Panc1 (cell line): Measurements from ENCODE around the gene FXYD3. TPM values are rescaled to one million over a fixed set of nuclear protein-coding genes. Genes with fewer than 3 reads are reported as not detected.

Experiments
- ATAC-seq: fragments of 200-7000 bp; cut with Tn5 transposase; 2 replicates; pipeline ENCODE4 v1.9.1; 2020; ENCODE audit warnings: mild to moderate bottlenecking, moderate library complexity
- BruUV-seq: library from RNA; stranded (reverse); fragments of 400-500 nt; replicated peaks from 2 replicates; lab custom pipeline; 2021; lab: Mats Ljungman, UMichigan
- CTCF ChIA-PET: fragments of 300-600 bp; sonication (Branson Sonifier 250); formaldehyde crosslinking; loops from one replicate; lab custom pipeline; 2022; ENCODE audit warnings: antibody characterized with exemption; lab: Charles Lee
- POLR2A ChIA-PET: fragments of 300-600 bp; sonication (Branson Sonifier 250); formaldehyde crosslinking; loops from one replicate; lab custom pipeline; 2022; ENCODE audit warnings: antibody characterized with exemption; lab: Charles Lee
- DNase-seq: peaks from one replicate; pipeline ENCODE4 v3.0.0-alpha.2; 2010; ENCODE audit warnings: low read depth, low spot score
- H3K27ac ChIP-seq: 2 replicates; pipeline ENCODE4 v1.5.1; 2011; ENCODE audit warnings: mild to moderate bottlenecking, low read length, inconsistent platforms
- H3K27me3 ChIP-seq: fragments of 200-500 bp; sonication (Bioruptor generic); 2 replicates; pipeline ENCODE4 v1.6.0; 2014; ENCODE audit warnings: low read length, inconsistent platforms; ENCODE audit not compliant: control insufficient read depth, insufficient read depth
- H3K36me3 ChIP-seq: fragments of 200-500 bp; sonication (Bioruptor generic); 2 replicates; pipeline ENCODE4 v1.5.1; 2014; ENCODE audit warnings: inconsistent platforms, mild to moderate bottlenecking, low read length, moderate library complexity; ENCODE audit not compliant: control insufficient read depth, insufficient read depth
- H3K4me1 ChIP-seq: 2 replicates; pipeline ENCODE4 v1.5.1; 2011; ENCODE audit warnings: inconsistent platforms, mild to moderate bottlenecking, low read length, moderate library complexity; ENCODE audit not compliant: control insufficient read depth, insufficient read depth
- H3K4me3 ChIP-seq, 2 experiments: 2 replicates each; pipeline ENCODE4 v1.5.1; 2011 to 2012; ENCODE audit warnings: low read depth in 2 of 2, low read length in 2 of 2, mild to moderate bottlenecking in 2 of 2, inconsistent platforms in 1 of 2, moderate library complexity in 1 of 2
- H3K9me3 ChIP-seq: fragments of 200-500 bp; sonication (Bioruptor generic); 2 replicates; pipeline ENCODE4 v1.5.1; 2014; ENCODE audit warnings: low read depth, mild to moderate bottlenecking, inconsistent platforms, low read length, moderate library complexity; ENCODE audit not compliant: control insufficient read depth, insufficient read depth
- POLR2AphosphoS5 ChIP-seq: IDR thresholded peaks from 2 replicates; pipeline ENCODE4 v1.6.1; 2012; ENCODE audit warnings: mild to moderate bottlenecking, low read depth, low read length, moderate library complexity
- SIN3A ChIP-seq: IDR thresholded peaks from 2 replicates; pipeline ENCODE4 v1.6.1; 2012; ENCODE audit warnings: low read depth, mild to moderate bottlenecking, low read length, moderate library complexity, borderline replicate concordance; ENCODE audit not compliant: insufficient read depth
- TCF7L2 ChIP-seq: IDR thresholded peaks from 2 replicates; pipeline ENCODE4 v1.6.1; 2011; ENCODE audit warnings: mild to moderate bottlenecking, low read depth, low read length, inconsistent platforms
- in situ Hi-C: cut with HindIII; loops from 2 replicates; pipeline ENCODE4 v1.10.0; 2016; ENCODE audit warnings: low sequenced_read_pairs, low pct_unique_long_range_greater_than_20kb
- intact Hi-C: fragments of 100-400 bp; cut with micrococcal nuclease; formaldehyde crosslinking; loops from one replicate; pipeline ENCODE4 v1.10.0; 2022; ENCODE audit not compliant: unreplicated experiment
- total RNA-seq: library from RNA; stranded (reverse); gene quantifications from one replicate; pipeline ENCODE4 v1.2.1, GENCODE V29; 2021; ENCODE audit not compliant: unreplicated experiment
- TF ChIP-seq, protein P1 (sequence below): fragments of 450-650 bp; IDR thresholded peaks from 2 replicates; pipeline ENCODE4 v1.5.1; 2017; ENCODE audit warnings: mild to moderate bottlenecking
- TF ChIP-seq, protein P2 (sequence below), 2 experiments: IDR thresholded peaks; 2 replicates each; pipeline ENCODE4 v1.6.1; 2011 to 2012; ENCODE audit warnings: low read depth in 2 of 2, control low read depth in 1 of 2, low read length in 1 of 2, mild to moderate bottlenecking in 1 of 2, moderate library complexity in 1 of 2; ENCODE audit not compliant: insufficient read depth in 1 of 2

FXYD3 gene
- total RNA-seq, 1 experiment from 2014 or later, result not detected

DNA sequence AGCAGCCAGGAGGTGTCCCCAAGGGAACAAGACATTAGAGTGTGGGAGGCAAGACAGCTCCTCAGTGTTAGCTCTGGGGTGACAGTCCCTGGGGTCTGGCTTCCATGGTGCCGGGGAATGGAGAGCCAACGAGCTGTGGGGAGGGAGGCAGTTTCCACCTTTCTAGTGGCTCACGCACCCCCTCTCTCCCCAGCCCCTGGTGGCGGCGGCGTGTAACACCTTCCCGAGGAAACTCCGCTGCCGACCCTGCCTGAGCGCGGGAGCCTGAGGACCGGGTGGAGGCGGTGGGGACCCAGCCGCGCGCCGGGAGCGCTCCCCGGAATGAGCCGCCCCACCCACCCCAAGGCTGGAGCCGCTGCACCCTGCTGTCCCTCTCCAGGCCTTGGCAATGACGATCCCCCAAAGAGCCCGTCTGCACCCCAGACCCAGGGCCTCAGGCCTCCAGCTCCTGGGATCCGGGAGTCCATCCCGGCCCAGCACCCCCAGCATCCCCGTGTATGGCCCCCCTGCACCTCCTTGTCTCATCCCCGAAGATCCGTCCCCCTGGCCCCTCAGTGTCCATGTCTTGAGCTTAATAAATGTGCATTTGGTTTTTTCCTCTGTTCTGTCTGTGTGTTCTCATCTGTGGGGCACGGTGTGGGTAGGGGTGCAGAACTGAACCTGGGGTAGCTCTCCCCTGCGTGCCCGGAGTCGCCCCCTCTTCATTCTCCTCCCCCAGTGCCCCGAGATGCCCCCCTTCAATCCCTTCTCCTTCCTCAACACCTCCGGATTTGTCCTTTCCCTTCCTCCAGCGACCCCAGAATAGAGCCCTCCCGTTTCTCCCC, 38.3 kb downstream of the FXYD3 start:
- ATAC-seq (peak; percentile 80), DNase-seq (no peak)
- H3K27me3 ChIP-seq, result no peaks in the 10 kb centered on the region
- BruUV-seq, result no TSS peak
- POLR2A ChIA-PET, result interaction anchor here (0.5 kb wide), 1 partner anchor 26 kb away, joined by 4 read pairs; no protein-coding TSS in a partner anchor
- CTCF ChIA-PET, result interaction anchor here (0.6 to 1.6 kb wide), 7 partner anchors 13 to 620 kb away, joined by 5 to 10 read pairs (median 8); no protein-coding TSS in a partner anchor
- H3K27ac ChIP-seq, result peak overlapping the region; percentile 72
- H3K4me1 ChIP-seq, result peaks cover 10% of the 10 kb centered on the region
- TF ChIP-seq, protein P1, sequence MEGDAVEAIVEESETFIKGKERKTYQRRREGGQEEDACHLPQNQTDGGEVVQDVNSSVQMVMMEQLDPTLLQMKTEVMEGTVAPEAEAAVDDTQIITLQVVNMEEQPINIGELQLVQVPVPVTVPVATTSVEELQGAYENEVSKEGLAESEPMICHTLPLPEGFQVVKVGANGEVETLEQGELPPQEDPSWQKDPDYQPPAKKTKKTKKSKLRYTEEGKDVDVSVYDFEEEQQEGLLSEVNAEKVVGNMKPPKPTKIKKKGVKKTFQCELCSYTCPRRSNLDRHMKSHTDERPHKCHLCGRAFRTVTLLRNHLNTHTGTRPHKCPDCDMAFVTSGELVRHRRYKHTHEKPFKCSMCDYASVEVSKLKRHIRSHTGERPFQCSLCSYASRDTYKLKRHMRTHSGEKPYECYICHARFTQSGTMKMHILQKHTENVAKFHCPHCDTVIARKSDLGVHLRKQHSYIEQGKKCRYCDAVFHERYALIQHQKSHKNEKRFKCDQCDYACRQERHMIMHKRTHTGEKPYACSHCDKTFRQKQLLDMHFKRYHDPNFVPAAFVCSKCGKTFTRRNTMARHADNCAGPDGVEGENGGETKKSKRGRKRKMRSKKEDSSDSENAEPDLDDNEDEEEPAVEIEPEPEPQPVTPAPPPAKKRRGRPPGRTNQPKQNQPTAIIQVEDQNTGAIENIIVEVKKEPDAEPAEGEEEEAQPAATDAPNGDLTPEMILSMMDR, result peak; percentile 83
- TF ChIP-seq, protein P2, sequence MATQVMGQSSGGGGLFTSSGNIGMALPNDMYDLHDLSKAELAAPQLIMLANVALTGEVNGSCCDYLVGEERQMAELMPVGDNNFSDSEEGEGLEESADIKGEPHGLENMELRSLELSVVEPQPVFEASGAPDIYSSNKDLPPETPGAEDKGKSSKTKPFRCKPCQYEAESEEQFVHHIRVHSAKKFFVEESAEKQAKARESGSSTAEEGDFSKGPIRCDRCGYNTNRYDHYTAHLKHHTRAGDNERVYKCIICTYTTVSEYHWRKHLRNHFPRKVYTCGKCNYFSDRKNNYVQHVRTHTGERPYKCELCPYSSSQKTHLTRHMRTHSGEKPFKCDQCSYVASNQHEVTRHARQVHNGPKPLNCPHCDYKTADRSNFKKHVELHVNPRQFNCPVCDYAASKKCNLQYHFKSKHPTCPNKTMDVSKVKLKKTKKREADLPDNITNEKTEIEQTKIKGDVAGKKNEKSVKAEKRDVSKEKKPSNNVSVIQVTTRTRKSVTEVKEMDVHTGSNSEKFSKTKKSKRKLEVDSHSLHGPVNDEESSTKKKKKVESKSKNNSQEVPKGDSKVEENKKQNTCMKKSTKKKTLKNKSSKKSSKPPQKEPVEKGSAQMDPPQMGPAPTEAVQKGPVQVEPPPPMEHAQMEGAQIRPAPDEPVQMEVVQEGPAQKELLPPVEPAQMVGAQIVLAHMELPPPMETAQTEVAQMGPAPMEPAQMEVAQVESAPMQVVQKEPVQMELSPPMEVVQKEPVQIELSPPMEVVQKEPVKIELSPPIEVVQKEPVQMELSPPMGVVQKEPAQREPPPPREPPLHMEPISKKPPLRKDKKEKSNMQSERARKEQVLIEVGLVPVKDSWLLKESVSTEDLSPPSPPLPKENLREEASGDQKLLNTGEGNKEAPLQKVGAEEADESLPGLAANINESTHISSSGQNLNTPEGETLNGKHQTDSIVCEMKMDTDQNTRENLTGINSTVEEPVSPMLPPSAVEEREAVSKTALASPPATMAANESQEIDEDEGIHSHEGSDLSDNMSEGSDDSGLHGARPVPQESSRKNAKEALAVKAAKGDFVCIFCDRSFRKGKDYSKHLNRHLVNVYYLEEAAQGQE (IDR thresholded peaks at IDR 0.05; ENCODE audit: insufficient read depth in 1 of 2, low read depth in 2 of 2, low read length in 1 of 2), result no peak
- TF ChIP-seq TCF7L2, result no peak
- no peaks in the 10 kb centered on the region for H3K9me3 ChIP-seq
- in situ Hi-C loops (no loop called here), intact Hi-C loops (no loop called here)
- peak overlapping the region; percentile 71 to 83 for H3K4me3 ChIP-seq
- peaks cover 3% of the 10 kb centered on the region; the same call in 1 of the 2 replicates for H3K36me3 ChIP-seq

DNA sequence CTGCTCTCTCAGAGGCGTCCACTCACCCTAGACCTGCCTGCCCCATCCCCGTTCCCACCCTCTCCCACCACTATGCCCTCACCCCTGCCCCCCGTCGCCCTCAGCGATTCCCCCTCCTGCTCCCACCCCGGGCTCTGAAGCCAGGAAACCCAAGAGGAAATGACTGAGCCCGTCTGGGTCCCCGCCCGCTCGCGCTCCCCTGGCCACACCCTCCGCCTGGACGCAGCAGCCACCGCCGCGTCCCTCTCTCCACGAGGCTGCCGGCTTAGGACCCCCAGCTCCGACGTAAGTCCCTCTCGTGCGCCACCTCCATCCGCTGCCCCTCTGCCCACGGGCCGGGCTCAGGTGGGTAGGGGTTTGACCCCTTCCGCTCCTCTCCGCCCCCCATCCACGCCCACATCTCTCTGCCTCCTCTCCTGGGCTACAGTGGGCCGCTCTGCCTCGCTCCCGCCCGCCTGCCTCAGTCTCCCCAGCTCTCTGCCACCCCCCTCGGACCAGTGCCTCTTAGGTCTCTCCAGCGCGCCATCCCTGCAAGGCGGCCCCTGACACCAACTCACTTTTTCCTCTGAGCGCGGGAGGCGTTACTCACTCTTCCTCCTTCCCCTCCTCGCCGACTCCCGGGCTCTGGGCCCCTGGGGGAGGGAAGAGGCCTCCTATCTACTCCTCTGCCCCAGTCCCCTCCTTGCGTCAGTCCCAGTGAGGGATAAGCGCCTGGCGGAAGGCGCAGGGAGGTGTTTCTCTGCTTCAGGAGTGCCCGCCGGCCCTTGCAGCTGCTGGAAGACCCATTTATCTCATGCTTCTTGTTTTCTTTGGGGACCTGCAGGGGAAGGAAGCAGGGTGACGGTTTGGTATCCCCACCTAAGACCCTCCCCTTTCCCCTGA, 39.1 kb downstream of the FXYD3 start, which contains the start of gene FXYD5:
Gene FXYD5, plus strand, starts transcription at position 211 of the 882 bp plus-strand sequence. CDS start 816 bp downstream, outside the sequence.
- H3K27me3 ChIP-seq, result no peaks in the 10 kb centered on the region
- intact Hi-C loops (no loop called here), in situ Hi-C loops (no loop called here)
- peaks cover 3% of the 10 kb centered on the region; the same call in 1 of the 2 replicates for H3K36me3 ChIP-seq
- peaks cover 10% of the 10 kb centered on the region for H3K4me1 ChIP-seq
- CTCF ChIA-PET, result interaction anchor here (0.6 to 1.6 kb wide), 6 partner anchors 14 to 619 kb away, joined by 5 to 10 read pairs (median 8); no protein-coding TSS in a partner anchor
- ATAC-seq (peak; percentile 87), DNase-seq (no peak)
- TF ChIP-seq, protein P1, result no peak
- TF ChIP-seq POLR2AphosphoS5, result no peak; the same call in 1 of the 2 replicates
- 0 out of 2 replicates have a peak, but pooled peaks have one; percentile 17 for TF ChIP-seq SIN3A
- H3K27ac ChIP-seq, result peak within 1 kb of the TSS; percentile 72
- POLR2A ChIA-PET, result no interaction called here
- peak within 1 kb of the TSS; percentile 71 to 83 for H3K4me3 ChIP-seq
- no peaks in the 10 kb centered on the region for H3K9me3 ChIP-seq
- no TSS peak for BruUV-seq
